Neural progenitor cell (in vitro differentiated cells): Measurements from ENCODE around the gene MSRB2.

Experiments
- CTCF ChIP-seq: fragments of 200-600 bp; sonication (generic); IDR thresholded peaks from 2 replicates; pipeline ENCODE4 v1.5.1; 2017; ENCODE audit warnings: antibody characterized with exemption, mild to moderate bottlenecking
- EZH2 ChIP-seq: fragments of 200-600 bp; sonication (generic); IDR thresholded peaks from 2 replicates; pipeline ENCODE4 v1.6.1; 2017; ENCODE audit warnings: antibody characterized with exemption, mild to moderate bottlenecking, moderate library complexity
- EZH2phosphoT487 ChIP-seq: fragments of 200-600 bp; sonication (generic); IDR thresholded peaks from 2 replicates; pipeline ENCODE4 v1.6.1; 2017; ENCODE audit warnings: antibody characterized with exemption

- no peak for TF ChIP-seq CTCF
- no peak for TF ChIP-seq EZH2
- no peak for TF ChIP-seq EZH2phosphoT487
Measured at GRCh38 chr10:23157691-23158369, 62.5 kb downstream of the MSRB2 start.
